WTC11 (cell line): ENCODE results near the gene TPCN2. TPM values are rescaled to one million over a fixed set of nuclear protein-coding genes. Genes with fewer than 3 reads are reported as not detected.

ENCODE experiments used
- ATAC-seq: fragments of 200-7000 bp; cut with Tn5 transposase; 2 replicates; pipeline ENCODE4 v1.10.0; 2021; ENCODE audit warnings: mild to moderate bottlenecking, moderate library complexity
- CTCF ChIA-PET: fragments of 300-600 bp; sonication (Branson Sonifier 250); formaldehyde crosslinking; loops from one replicate; lab custom pipeline; 2021; ENCODE audit warnings: antibody characterized with exemption; lab: Charles Lee
- POLR2A ChIA-PET: fragments of 350-600 bp; sonication (Branson Sonifier 250); formaldehyde crosslinking; loops from one replicate; lab custom pipeline; 2021; ENCODE audit warnings: antibody characterized with exemption; lab: Charles Lee
- DNase-seq: peaks from one replicate; pipeline ENCODE4 v3.0.0; 2021; ENCODE audit warnings: low spot score
- H3K27ac Mint-ChIP-seq: 2 replicates; pipeline ENCODE4 v1.8.0; 2021; ENCODE audit warnings: mixed read lengths
- H3K27me3 Mint-ChIP-seq: 2 replicates; pipeline ENCODE4 v1.8.0; 2021; ENCODE audit warnings: low read depth, mild to moderate bottlenecking, moderate library complexity, mixed read lengths
- H3K36me3 Mint-ChIP-seq: 2 replicates; pipeline ENCODE4 v1.8.0; 2021; ENCODE audit warnings: mixed read lengths
- H3K4me1 Mint-ChIP-seq: 2 replicates; pipeline ENCODE4 v1.8.0; 2022; ENCODE audit warnings: mixed read lengths
- H3K4me3 Mint-ChIP-seq: 2 replicates; pipeline ENCODE4 v1.8.0; 2021; ENCODE audit warnings: mild to moderate bottlenecking, moderate library complexity, mixed read lengths
- H3K9me3 Mint-ChIP-seq: 2 replicates; pipeline ENCODE4 v1.8.0; 2021; ENCODE audit warnings: mixed read lengths
- CBFB ChIP-seq: sonication (generic); formaldehyde crosslinking; IDR thresholded peaks from 2 replicates; pipeline ENCODE4 v1.8.1; 2022; ENCODE audit warnings: mild to moderate bottlenecking, low read depth, missing genetic modification reagents
- CREM ChIP-seq: sonication (generic); formaldehyde crosslinking; IDR thresholded peaks from 2 replicates; pipeline ENCODE4 v1.8.1; 2022; ENCODE audit warnings: mild to moderate bottlenecking, missing genetic modification reagents, moderate library complexity
- FOXK1 ChIP-seq: sonication (generic); formaldehyde crosslinking; IDR thresholded peaks from 2 replicates; pipeline ENCODE4 v1.8.0; 2022; ENCODE audit warnings: mild to moderate bottlenecking, moderate library complexity, missing genetic modification reagents
- GABPB1 ChIP-seq: sonication (generic); formaldehyde crosslinking; IDR thresholded peaks from 2 replicates; pipeline ENCODE4 v1.8.1; 2023; ENCODE audit warnings: mild to moderate bottlenecking, missing genetic modification reagents
- GRHL2 ChIP-seq: fragments of 250-450 bp; sonication (Bioruptor Pico); IDR thresholded peaks from 2 replicates; pipeline ENCODE4 v1.8.0; 2022; ENCODE audit warnings: mild to moderate bottlenecking, moderate library complexity; ENCODE audit not compliant: insufficient replicate concordance, severe bottlenecking
- GTF2I ChIP-seq: fragments of 250-450 bp; sonication (Bioruptor Pico); conservative IDR thresholded peaks from 2 replicates; pipeline ENCODE4 v1.4.0; 2021; ENCODE audit warnings: mild to moderate bottlenecking
- NFATC4 ChIP-seq: fragments of 250-450 bp; sonication (Bioruptor Pico); IDR thresholded peaks from 2 replicates; pipeline ENCODE4 v1.9.0; 2021; ENCODE audit warnings: mild to moderate bottlenecking
- NFE2L1 ChIP-seq: sonication (generic); formaldehyde crosslinking; IDR thresholded peaks from 2 replicates; pipeline ENCODE4 v1.8.1; 2023; ENCODE audit warnings: missing genetic modification reagents
- PRRX2 ChIP-seq: fragments of 250-450 bp; sonication (Bioruptor Pico); IDR thresholded peaks from 2 replicates; pipeline ENCODE4 v1.8.0; 2021; ENCODE audit warnings: mild to moderate bottlenecking
- SMAD4 ChIP-seq: sonication (generic); formaldehyde crosslinking; IDR thresholded peaks from 2 replicates; pipeline ENCODE4 v1.8.0; 2022; ENCODE audit warnings: mild to moderate bottlenecking, missing genetic modification reagents
- TCF7 ChIP-seq: sonication (generic); formaldehyde crosslinking; IDR thresholded peaks from 2 replicates; pipeline ENCODE4 v1.8.0; 2022; ENCODE audit warnings: mild to moderate bottlenecking, low read depth, missing genetic modification reagents, moderate library complexity
- TEAD1 ChIP-seq: sonication (generic); formaldehyde crosslinking; IDR thresholded peaks from 2 replicates; pipeline ENCODE4 v1.8.0; 2022; ENCODE audit warnings: mild to moderate bottlenecking, missing genetic modification reagents
- total RNA-seq: library from RNA; stranded (reverse); gene quantifications from 3 replicates; pipeline ENCODE4 v1.2.3, GENCODE V29; 2021
- TF ChIP-seq, protein P1 (sequence below): sonication (generic); formaldehyde crosslinking; IDR thresholded peaks from 2 replicates; pipeline ENCODE4 v1.8.1; 2023; ENCODE audit warnings: mild to moderate bottlenecking, missing genetic modification reagents, moderate library complexity
- TF ChIP-seq, protein P2 (sequence below): sonication (generic); formaldehyde crosslinking; IDR thresholded peaks from 2 replicates; pipeline ENCODE4 v1.8.0; 2022; ENCODE audit warnings: mild to moderate bottlenecking, missing genetic modification reagents
- TF ChIP-seq, protein P3 (sequence below): sonication (generic); formaldehyde crosslinking; IDR thresholded peaks from 2 replicates; pipeline ENCODE4 v1.8.0; 2022; ENCODE audit warnings: missing genetic modification reagents
- TF ChIP-seq, protein P4 (sequence below): sonication (generic); formaldehyde crosslinking; IDR thresholded peaks from 2 replicates; pipeline ENCODE4 v1.8.0; 2022; ENCODE audit warnings: mild to moderate bottlenecking, missing genetic modification reagents
- TF ChIP-seq, protein P5 (sequence below): sonication (generic); formaldehyde crosslinking; conservative IDR thresholded peaks from 2 replicates; pipeline ENCODE4 v1.8.1; 2023; ENCODE audit warnings: mild to moderate bottlenecking, low read depth, missing genetic modification reagents, moderate library complexity
- TF ChIP-seq, protein P6 (sequence below): sonication (generic); formaldehyde crosslinking; IDR thresholded peaks from 2 replicates; pipeline ENCODE4 v1.8.1; 2023; ENCODE audit warnings: mild to moderate bottlenecking, missing genetic modification reagents

The TPCN2 gene
- total RNA-seq, 1 experiment from 2014 or later, result 24.6 TPM

DNA sequence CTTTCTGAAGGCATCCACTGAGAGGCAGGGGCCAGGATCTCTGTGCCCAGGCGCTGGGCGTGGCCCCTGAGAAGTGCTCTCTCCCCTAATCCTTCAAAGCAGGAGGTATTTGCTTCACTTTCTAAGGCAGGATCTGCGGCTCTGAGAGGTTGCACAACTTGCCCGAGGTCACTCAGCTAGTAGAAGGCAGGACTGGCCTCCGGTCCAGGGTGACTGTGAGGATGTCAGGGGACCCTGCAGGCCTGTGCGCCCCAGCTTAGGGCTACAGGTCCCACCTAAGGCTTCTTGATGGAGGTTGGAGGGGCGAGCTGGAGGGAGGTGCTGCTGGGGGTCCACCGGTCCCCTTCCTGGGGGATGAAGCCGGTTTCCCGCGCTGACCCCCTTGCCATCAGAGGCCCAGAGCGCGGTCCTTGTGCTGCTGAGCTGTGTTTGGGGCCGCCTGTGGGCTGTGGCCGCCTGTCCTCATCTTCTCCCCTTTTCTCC is 108.0 kb downstream of the TPCN2 start (continued):
- TF ChIP-seq, protein P1, sequence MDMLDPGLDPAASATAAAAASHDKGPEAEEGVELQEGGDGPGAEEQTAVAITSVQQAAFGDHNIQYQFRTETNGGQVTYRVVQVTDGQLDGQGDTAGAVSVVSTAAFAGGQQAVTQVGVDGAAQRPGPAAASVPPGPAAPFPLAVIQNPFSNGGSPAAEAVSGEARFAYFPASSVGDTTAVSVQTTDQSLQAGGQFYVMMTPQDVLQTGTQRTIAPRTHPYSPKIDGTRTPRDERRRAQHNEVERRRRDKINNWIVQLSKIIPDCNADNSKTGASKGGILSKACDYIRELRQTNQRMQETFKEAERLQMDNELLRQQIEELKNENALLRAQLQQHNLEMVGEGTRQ (CRISPR knock-in tag), result no peak
- TF ChIP-seq NFATC4 (CRISPR knock-in tag), result no peak
- TF ChIP-seq, protein P2, sequence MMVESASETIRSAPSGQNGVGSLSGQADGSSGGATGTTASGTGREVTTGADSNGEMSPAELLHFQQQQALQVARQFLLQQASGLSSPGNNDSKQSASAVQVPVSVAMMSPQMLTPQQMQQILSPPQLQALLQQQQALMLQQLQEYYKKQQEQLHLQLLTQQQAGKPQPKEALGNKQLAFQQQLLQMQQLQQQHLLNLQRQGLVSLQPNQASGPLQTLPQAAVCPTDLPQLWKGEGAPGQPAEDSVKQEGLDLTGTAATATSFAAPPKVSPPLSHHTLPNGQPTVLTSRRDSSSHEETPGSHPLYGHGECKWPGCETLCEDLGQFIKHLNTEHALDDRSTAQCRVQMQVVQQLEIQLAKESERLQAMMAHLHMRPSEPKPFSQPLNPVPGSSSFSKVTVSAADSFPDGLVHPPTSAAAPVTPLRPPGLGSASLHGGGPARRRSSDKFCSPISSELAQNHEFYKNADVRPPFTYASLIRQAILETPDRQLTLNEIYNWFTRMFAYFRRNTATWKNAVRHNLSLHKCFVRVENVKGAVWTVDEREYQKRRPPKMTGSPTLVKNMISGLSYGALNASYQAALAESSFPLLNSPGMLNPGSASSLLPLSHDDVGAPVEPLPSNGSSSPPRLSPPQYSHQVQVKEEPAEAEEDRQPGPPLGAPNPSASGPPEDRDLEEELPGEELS, result no peak
- no peak for TF ChIP-seq FOXK1 (CRISPR knock-in tag)

DNA sequence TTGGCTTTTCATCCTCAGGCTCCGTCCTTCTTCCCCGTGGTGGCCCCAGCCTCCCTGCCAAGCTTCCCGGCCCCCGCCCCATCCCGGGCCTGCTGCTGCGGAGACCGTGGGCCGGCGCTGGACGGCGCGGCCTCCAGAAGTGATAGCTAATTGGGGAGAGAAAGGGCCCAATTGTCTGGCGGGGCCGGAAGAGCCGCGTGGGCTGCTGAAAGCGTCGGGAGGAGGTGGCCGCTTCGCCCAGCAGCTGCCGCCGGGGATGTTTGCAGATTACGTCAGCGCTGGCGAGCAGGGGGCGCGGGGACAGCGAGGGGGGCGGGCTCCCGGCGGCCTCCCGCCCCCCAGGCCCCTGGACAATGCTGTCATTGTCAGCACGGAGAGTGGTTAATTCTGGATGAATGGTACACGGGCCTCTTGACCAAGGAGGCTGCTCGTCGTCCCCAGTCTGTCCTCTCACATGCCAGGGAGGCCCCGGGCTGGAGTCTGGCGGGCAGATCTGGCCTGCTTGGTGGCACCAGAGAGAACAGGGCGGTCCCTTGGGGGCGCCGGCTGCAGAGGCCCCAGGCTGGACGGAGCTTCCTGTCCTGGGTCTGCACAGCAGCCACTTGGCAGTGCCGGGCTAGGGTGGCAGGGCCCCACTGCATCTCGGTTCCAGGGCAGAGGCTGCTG is 108.6 kb downstream of the TPCN2 start:
- no peak overlapping the region for H3K27ac Mint-ChIP-seq
- DNase-seq (no peak), ATAC-seq (no peak)
- H3K4me1 Mint-ChIP-seq, result peaks cover 13% of the 10 kb centered on the region
- POLR2A ChIA-PET, result no interaction called here
- H3K36me3 Mint-ChIP-seq, result no peaks in the 10 kb centered on the region
- no peaks in the 10 kb centered on the region for H3K9me3 Mint-ChIP-seq
- CTCF ChIA-PET, result interaction anchor here (1.3 to 2.0 kb wide), 2 partner anchors 9 to 26 kb away, joined by 3 to 12 read pairs; no protein-coding TSS in a partner anchor
- TF ChIP-seq GABPB1 (CRISPR knock-in tag) (peak; percentile 84), PRRX2 (CRISPR knock-in tag) (no peak)
- no peak overlapping the region for H3K4me3 Mint-ChIP-seq
- H3K27me3 Mint-ChIP-seq, result no peaks in the 10 kb centered on the region

DNA sequence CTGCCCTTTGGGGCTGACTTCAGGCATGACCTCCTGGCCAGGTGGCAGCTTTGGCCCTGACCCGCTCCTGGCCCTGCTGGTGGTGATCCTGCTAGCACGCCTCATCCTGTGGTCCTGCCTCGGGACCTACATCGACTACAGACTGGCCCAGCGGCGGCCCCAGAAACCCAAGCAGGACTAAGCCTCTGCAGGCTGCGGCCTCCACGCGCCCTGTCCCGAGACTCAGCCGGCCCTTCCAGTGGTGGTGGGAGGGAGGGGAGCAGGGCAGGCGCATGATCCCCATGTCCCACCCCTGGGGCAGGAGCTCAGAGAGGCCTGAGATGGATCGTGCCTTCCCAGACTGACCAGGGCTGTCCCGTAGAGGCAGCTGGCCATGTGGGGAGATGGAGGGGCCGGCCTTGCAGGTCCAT is 109.1 kb downstream of the TPCN2 start:
- no peak overlapping the region for H3K4me3 Mint-ChIP-seq
- H3K27me3 Mint-ChIP-seq, result no peaks in the 10 kb centered on the region
- DNase-seq, result no peak
- H3K4me1 Mint-ChIP-seq, result peaks cover 8% of the 10 kb centered on the region
- ATAC-seq, result no peak
- no peaks in the 10 kb centered on the region for H3K36me3 Mint-ChIP-seq
- ChIA-PET CTCF (interaction anchor here (1.0 kb wide), 1 partner anchor 26 kb away, joined by 6 read pairs; no protein-coding TSS in a partner anchor), POLR2A (interaction anchor here (0.5 kb wide), 1 partner anchor 521 kb away, joined by 3 read pairs; no protein-coding TSS in a partner anchor)
- H3K9me3 Mint-ChIP-seq, result peaks cover 4% of the 10 kb centered on the region; the same call in 1 of the 2 replicates
- no peak overlapping the region for H3K27ac Mint-ChIP-seq
- TF ChIP-seq, protein P3, sequence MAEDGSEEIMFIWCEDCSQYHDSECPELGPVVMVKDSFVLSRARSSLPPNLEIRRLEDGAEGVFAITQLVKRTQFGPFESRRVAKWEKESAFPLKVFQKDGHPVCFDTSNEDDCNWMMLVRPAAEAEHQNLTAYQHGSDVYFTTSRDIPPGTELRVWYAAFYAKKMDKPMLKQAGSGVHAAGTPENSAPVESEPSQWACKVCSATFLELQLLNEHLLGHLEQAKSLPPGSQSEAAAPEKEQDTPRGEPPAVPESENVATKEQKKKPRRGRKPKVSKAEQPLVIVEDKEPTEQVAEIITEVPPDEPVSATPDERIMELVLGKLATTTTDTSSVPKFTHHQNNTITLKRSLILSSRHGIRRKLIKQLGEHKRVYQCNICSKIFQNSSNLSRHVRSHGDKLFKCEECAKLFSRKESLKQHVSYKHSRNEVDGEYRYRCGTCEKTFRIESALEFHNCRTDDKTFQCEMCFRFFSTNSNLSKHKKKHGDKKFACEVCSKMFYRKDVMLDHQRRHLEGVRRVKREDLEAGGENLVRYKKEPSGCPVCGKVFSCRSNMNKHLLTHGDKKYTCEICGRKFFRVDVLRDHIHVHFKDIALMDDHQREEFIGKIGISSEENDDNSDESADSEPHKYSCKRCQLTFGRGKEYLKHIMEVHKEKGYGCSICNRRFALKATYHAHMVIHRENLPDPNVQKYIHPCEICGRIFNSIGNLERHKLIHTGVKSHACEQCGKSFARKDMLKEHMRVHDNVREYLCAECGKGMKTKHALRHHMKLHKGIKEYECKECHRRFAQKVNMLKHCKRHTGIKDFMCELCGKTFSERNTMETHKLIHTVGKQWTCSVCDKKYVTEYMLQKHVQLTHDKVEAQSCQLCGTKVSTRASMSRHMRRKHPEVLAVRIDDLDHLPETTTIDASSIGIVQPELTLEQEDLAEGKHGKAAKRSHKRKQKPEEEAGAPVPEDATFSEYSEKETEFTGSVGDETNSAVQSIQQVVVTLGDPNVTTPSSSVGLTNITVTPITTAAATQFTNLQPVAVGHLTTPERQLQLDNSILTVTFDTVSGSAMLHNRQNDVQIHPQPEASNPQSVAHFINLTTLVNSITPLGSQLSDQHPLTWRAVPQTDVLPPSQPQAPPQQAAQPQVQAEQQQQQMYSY (CRISPR knock-in tag), result no peak
- TF ChIP-seq, protein P4, sequence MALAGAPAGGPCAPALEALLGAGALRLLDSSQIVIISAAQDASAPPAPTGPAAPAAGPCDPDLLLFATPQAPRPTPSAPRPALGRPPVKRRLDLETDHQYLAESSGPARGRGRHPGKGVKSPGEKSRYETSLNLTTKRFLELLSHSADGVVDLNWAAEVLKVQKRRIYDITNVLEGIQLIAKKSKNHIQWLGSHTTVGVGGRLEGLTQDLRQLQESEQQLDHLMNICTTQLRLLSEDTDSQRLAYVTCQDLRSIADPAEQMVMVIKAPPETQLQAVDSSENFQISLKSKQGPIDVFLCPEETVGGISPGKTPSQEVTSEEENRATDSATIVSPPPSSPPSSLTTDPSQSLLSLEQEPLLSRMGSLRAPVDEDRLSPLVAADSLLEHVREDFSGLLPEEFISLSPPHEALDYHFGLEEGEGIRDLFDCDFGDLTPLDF, result no peak
- TF ChIP-seq, protein P5, sequence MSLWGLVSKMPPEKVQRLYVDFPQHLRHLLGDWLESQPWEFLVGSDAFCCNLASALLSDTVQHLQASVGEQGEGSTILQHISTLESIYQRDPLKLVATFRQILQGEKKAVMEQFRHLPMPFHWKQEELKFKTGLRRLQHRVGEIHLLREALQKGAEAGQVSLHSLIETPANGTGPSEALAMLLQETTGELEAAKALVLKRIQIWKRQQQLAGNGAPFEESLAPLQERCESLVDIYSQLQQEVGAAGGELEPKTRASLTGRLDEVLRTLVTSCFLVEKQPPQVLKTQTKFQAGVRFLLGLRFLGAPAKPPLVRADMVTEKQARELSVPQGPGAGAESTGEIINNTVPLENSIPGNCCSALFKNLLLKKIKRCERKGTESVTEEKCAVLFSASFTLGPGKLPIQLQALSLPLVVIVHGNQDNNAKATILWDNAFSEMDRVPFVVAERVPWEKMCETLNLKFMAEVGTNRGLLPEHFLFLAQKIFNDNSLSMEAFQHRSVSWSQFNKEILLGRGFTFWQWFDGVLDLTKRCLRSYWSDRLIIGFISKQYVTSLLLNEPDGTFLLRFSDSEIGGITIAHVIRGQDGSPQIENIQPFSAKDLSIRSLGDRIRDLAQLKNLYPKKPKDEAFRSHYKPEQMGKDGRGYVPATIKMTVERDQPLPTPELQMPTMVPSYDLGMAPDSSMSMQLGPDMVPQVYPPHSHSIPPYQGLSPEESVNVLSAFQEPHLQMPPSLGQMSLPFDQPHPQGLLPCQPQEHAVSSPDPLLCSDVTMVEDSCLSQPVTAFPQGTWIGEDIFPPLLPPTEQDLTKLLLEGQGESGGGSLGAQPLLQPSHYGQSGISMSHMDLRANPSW, result no peak
- TF ChIP-seq CREM (CRISPR knock-in tag), result no peak
- TF ChIP-seq GTF2I, result no peak
- TF ChIP-seq SMAD4, result no peak
- no peak for TF ChIP-seq GRHL2 (CRISPR knock-in tag)
- no peak for TF ChIP-seq CBFB (CRISPR knock-in tag)
- TF ChIP-seq TCF7 (CRISPR knock-in tag), result no peak
- TF ChIP-seq, protein P6, sequence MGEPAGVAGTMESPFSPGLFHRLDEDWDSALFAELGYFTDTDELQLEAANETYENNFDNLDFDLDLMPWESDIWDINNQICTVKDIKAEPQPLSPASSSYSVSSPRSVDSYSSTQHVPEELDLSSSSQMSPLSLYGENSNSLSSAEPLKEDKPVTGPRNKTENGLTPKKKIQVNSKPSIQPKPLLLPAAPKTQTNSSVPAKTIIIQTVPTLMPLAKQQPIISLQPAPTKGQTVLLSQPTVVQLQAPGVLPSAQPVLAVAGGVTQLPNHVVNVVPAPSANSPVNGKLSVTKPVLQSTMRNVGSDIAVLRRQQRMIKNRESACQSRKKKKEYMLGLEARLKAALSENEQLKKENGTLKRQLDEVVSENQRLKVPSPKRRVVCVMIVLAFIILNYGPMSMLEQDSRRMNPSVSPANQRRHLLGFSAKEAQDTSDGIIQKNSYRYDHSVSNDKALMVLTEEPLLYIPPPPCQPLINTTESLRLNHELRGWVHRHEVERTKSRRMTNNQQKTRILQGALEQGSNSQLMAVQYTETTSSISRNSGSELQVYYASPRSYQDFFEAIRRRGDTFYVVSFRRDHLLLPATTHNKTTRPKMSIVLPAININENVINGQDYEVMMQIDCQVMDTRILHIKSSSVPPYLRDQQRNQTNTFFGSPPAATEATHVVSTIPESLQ, result no peak
- TF ChIP-seq NFE2L1 (CRISPR knock-in tag), result no peak
- no peak for TF ChIP-seq TEAD1 (CRISPR knock-in tag)
